HG02981 (cell line): ENCODE measurements around the gene CFAP43.

Experiments used
- ATAC-seq: cut with Tn5 transposase; IDR thresholded peaks from one replicate; pipeline ENCODE4 v1.9.1; 2021; ENCODE audit warnings: mild to moderate bottlenecking, moderate library complexity; ENCODE audit not compliant: unreplicated experiment

The CFAP43 gene

DNA sequence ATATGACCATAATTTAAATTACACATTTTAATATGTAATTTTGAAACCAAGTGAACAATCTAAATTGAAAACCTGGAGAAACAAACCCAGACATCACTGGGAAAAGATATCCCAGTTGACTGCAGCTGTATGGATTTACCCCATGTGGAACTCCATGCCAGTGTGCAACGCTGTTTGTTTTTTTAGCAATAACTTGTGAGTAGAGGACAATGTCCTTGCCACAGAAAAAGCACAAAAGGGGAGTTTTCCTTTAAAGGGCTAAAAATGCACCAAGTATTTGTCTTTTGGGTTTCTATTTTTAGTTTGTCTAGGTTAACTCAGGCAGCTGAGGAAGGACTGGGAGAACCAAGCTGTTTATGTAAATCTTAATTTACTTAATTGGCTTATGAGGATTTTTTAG, 131.4 kb downstream of the CFAP43 start:
- ATAC-seq = no peak

DNA sequence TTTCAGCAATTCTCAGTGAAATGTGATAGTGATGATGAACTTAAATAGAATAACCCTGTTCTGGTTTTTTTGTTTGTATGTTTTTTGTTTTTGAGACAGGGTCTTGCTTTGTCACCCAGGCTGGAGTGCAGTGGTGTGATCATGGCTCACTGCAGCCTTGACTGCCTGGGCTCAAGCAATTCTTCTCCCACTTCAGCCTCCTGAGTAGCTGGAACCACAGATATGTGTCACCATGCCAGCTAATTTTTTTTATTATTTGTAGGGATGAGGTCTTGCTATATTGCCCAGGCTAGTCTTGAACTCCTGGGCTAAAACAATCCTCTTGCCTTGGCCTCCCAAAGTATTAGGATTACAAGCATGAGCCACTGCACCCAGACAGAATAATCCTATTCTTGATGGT, 132.2 kb downstream of the CFAP43 start:
- ATAC-seq = no peak

DNA sequence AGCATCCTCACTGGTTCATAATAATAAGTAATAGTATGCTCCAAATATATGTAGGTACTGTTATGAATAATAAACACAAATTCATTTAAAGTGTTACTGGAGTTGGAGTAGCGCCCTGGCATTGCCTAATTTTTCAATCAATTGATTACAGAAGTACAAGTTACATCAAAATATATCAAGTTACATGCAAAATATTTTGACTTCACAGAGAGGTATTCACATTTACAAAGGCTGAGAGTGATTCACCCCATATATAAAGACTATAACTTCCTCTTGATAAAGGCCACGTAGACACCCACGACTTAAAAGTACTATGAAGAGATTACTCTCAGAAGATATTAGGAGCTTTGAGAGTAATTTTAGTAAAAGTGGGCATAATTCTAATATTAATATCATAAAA, 132.9 kb downstream of the CFAP43 start:
- ATAC-seq = no peak

DNA sequence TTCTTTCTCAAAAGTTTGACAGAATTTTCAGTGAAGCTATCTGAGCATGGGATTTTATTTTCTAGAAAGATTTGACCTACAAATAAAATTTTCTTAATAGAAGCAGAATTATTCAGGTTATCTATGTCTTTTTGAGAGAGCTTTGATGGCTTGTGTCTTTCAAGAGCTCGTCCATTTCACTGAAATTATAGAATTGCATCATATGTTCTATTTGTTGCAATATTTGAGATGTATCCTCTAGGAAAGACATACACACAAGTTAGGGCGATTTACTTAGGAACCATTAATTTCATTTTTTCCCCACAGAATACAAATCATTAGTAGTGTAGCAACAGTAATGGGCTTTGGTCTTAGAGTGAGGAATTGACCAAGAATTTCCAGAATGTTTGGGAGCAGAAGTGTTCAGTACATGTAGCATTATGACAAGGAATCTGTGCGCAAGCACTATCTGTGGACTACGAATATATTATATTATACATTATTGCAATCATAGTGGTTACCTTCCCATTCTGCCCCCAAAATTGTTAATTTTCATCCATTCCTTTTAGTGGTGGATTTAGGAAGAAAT, 133.7 kb downstream of the CFAP43 start:
- no peak for ATAC-seq

DNA sequence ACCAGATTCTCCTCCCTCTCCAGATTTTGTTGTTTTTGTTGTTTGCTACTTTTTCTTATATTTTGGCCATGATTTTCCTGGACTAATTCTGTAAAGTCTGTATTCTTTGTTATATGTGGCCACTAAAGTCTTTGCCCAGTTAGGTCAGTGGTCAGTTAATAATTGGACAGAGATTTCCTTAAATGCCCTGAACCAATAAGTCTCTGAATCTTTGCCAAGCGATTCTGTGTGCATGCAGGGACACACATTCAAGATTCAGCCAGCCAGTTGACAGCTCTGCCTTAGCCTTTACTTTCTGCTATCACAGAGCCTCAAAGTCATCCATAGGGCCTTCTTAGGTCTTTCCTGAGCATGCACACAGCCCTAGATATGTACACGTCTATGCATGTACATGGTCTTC, 135.5 kb downstream of the CFAP43 start:
- ATAC-seq = no peak

DNA sequence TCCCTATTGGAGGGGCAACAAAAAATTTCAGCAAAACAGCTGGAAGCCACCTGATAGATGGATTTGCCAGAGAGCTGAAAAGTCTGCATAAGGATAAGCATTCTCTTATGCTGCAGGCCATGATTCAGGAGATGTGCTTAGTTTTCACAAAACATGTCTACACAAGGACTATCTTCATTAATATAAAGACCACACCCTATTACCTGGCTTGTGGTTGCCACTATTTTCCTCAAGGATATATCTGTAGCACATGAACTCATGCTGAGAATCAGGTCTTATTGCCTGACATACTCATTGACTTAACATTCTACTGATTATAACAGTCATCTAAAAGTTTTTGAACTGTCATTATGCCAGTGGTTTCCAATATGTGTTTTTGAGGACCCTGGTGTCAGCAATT, 139.4 kb downstream of the CFAP43 start:
- ATAC-seq = no peak

DNA sequence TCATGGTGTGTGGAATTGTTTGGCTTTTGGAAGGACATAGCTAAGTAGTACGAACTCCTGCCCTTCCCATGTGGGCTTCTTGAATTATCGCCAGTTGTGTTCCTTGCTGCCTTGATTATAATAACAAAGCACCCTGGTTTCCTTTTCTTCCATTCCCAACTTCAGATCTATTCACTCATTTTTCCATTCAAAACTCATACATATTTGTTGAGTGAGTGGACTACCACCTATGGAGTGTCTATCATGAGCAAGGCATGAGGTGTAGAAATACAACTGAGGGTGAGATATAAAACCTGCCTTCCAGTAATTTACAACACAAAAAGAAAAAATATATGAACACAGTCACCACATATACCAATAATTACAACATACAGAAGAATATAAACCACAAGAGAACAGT, 141.6 kb downstream of the CFAP43 start:
- no peak for ATAC-seq

DNA sequence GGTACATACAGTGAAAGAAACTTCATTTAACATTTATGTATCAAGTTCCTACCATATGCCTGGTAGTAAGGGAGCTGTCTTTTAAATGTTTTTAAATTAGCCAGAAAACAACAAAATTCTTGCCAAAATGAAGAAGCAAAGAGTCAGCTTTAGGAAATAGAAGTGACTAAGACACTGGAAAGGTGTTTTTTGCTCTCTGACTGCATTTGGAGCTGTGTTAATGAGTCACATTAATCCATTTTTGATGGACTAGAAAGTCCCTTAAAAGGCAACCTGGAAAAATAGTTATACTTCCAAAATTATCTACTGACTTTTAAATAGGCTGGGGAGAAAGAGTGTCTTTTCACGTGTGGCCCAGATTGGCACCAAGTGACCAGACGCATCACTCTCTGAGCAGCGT, 142.5 kb downstream of the CFAP43 start:
- no peak for ATAC-seq

DNA sequence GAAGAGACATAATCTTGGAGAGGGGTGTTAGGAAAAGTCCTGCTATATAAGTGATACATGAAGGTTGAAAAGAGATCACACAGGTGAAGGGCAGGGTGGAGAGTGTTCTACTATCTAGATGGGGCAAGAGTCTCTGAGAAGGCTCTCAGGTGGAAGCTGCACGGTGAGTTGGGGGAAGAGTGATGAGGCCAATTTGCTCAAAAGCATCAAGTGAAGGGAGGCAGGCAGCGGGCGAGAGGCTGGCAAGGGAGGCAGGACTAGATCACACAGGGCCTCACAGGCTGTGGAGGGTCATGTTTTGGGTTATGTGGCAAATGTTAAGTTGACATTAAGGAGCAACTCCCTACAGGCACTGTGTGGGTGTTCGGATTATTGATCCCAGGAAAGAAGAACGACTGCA, 143.9 kb downstream of the CFAP43 start:
- no peak for ATAC-seq

DNA sequence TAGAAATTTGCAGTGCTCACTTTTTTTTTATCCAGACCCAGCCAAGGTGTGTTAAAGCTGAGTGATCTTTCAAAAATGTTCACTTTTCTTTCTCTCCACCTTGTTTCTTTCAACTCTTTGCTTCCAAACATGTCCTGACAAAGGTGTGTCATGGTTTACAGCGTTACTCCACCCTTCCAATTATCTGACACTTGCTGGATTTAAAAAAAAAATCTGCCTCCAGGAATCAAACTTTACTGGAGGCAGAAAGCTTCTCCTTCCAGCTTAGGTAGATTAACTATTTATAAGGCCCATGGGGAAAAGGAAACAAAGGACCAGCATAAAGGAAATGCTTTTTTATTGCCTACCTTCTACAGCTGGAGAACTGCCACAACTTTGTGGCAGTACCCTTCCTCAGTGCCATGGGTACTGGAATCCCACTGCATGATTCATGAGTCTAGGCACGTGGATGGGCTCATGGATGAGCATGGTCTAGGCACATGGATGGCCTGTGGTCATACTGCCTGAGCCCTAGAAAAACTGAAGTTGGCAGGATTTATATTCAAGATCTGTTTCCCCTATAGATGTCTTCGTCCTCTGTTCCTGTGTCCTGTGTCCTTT, 146.3 kb downstream of the CFAP43 start, which contains the start of gene COL17A1:
Gene COL17A1 (minus strand): TSS at position 80 of the 600 bp plus-strand sequence. CDS start 5,207 bp downstream, outside the sequence.
- ATAC-seq = no peak

DNA sequence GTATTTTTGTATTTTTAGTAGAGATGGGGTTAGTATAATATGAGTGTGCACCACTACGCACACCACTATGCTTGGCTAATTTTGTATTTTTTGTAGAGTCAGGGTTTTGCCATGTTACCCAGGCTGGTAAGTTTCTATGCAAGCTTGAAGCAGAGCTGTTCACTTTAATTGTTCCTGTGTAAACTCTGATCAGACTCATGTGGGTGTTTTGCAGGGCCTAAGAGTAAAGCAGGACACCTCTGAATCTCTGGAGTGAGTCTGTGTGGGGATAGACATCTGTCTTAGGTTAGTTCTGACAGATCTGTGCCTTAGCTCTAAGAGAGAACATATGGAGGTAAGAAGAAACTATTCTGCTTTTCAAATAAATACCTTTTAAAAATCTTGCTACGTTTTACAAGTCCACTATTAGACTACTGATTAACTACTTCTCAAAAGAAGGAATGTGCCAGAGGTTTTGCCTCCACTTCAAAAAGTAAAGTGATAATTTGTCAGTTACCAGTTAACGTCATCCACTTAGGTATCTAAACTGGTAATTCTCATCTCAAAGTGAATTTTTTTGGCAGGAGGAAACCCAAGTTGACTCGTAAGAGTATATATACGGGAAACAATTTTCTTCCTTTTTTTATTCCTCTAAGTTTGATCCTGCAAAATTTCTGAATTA, 147.6 kb downstream of the CFAP43 start:
- no peak for ATAC-seq

DNA sequence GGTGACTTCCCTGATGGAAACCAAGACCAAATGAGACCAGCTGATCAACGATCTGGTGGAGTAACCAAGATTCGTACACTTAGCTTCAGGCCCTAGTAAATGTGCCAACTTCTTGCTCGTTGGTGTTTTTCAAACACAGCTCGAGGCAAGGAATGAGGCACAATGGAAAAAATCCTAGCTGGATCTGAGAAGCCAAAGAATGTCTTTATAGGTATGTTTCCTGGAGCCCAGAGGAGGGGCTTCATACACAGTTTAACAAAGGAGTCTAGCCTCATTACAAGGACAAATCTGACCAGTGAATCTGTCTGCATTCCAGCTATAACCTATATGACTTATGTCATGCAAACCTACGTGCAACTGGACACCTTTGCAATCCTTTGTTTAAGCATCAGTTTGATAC, 150.2 kb downstream of the CFAP43 start:
- no peak for ATAC-seq

DNA sequence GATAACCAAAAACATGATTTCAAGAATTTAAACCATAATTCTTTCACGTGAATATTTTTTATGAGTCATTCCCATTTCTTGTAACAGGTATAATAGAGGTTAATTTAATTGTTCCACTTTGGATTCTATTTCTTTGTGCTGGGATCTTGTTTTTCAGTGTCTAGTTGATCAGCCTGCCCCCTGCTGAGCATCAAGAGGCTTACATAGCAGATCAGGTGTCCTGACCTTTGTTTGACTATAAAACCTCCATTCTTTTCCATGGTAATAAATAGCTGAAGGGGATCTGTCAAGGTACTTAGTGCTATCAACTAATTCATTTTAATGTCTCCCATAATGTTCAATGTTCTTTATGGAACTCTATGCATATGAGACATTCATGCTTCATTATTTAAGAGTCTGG, 151.4 kb downstream of the CFAP43 start:
- no peak for ATAC-seq
